Vagina (tissue), 2 donors: ENCODE measurements around the gene BCL7C.

Experiments used
- POLR2A ChIP-seq, 2 donors: fragments of 450-650 bp; IDR thresholded peaks; one replicate each; pipeline ENCODE4 v1.6.1; 2017; ENCODE audit warnings: antibody characterized with exemption in 2 of 2, mild to moderate bottlenecking in 2 of 2, moderate library complexity in 2 of 2
- POLR2AphosphoS5 ChIP-seq, 2 donors: sonication (generic); formaldehyde crosslinking; IDR thresholded peaks; one replicate each; pipeline ENCODE4 v1.9.0; 2017; ENCODE audit warnings: antibody characterized with exemption in 2 of 2, mild to moderate bottlenecking in 2 of 2, low read depth in 1 of 2; ENCODE audit not compliant: insufficient read depth in 1 of 2
- TF ChIP-seq, protein P1 (sequence below), 3 experiments: fragments of 450-650 bp in 2 of 3; fragments of 200-600 bp in 1 of 3; sonication (generic) in 1 of 3; IDR thresholded peaks; one replicate each; pipeline ENCODE4 v1.5.1; 2017 to 2019; ENCODE audit warnings: antibody characterized with exemption in 3 of 3, mild to moderate bottlenecking in 2 of 3, moderate library complexity in 2 of 3

- TF ChIP-seq POLR2A (IDR thresholded peaks at IDR 0.05) (no peak), POLR2AphosphoS5 (IDR thresholded peaks at IDR 0.05; ENCODE audit: insufficient read depth in 1 of 2, low read depth in 1 of 2) (no peak)
- TF ChIP-seq, protein P1, sequence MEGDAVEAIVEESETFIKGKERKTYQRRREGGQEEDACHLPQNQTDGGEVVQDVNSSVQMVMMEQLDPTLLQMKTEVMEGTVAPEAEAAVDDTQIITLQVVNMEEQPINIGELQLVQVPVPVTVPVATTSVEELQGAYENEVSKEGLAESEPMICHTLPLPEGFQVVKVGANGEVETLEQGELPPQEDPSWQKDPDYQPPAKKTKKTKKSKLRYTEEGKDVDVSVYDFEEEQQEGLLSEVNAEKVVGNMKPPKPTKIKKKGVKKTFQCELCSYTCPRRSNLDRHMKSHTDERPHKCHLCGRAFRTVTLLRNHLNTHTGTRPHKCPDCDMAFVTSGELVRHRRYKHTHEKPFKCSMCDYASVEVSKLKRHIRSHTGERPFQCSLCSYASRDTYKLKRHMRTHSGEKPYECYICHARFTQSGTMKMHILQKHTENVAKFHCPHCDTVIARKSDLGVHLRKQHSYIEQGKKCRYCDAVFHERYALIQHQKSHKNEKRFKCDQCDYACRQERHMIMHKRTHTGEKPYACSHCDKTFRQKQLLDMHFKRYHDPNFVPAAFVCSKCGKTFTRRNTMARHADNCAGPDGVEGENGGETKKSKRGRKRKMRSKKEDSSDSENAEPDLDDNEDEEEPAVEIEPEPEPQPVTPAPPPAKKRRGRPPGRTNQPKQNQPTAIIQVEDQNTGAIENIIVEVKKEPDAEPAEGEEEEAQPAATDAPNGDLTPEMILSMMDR (IDR thresholded peaks at IDR 0.05): no peak
Measured at GRCh38 chr16:30930160-30930571, 36.3 kb upstream of the BCL7C start.
